PC-9 (cell line): ENCODE measurements around the gene SUPT3H.

Source experiments
- CTCF ChIP-seq: fragments of 200-600 bp; sonication (generic); conservative IDR thresholded peaks from 2 replicates; pipeline ENCODE4 v1.6.1; 2017; ENCODE audit warnings: mixed run types, antibody characterized with exemption, mild to moderate bottlenecking, moderate library complexity
- EZH2 ChIP-seq: fragments of 200-600 bp; sonication (generic); IDR thresholded peaks from 2 replicates; pipeline ENCODE4 v1.8.0; 2017; ENCODE audit warnings: antibody characterized with exemption, low read depth

GRCh38 chr6:44795326-44795725 is 582.4 kb downstream of the SUPT3H start:
- TF ChIP-seq CTCF (no peak), EZH2 (no peak)
